Measurements from ENCODE around the gene DDC. TPM values are rescaled to one million over a fixed set of nuclear protein-coding genes. Genes with fewer than 3 reads are reported as not detected.

The DDC gene
- total RNA-seq, 4 donors from 2014 or later = 0.35 TPM; not detected in 3

DNA sequence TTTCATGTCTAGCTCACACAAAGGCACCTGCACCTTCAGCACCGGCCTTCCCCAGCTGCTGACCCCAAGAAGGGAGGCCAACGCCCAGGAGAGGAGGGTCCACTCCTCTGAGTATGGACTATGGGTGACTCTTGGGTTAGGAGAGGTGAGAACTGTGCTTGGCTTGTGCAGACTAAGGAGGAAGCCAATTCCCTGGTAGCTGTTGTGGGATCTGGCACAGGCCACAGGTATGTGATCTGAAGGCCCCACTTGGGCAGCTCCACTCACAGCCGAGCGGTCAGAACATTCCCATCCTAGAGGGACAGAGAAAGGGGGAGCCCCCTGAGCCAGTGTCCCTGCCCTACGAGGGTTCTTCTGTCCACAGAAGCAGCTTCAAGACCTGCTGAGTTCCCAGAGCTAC is 62.3 kb downstream of the DDC start:
- H3K4me3 ChIP-seq = no peak overlapping the region
- TF ChIP-seq, protein P1, sequence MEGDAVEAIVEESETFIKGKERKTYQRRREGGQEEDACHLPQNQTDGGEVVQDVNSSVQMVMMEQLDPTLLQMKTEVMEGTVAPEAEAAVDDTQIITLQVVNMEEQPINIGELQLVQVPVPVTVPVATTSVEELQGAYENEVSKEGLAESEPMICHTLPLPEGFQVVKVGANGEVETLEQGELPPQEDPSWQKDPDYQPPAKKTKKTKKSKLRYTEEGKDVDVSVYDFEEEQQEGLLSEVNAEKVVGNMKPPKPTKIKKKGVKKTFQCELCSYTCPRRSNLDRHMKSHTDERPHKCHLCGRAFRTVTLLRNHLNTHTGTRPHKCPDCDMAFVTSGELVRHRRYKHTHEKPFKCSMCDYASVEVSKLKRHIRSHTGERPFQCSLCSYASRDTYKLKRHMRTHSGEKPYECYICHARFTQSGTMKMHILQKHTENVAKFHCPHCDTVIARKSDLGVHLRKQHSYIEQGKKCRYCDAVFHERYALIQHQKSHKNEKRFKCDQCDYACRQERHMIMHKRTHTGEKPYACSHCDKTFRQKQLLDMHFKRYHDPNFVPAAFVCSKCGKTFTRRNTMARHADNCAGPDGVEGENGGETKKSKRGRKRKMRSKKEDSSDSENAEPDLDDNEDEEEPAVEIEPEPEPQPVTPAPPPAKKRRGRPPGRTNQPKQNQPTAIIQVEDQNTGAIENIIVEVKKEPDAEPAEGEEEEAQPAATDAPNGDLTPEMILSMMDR (IDR thresholded peaks at IDR 0.05) = no peak
- no peak for TF ChIP-seq POLR2A (IDR thresholded peaks at IDR 0.05)
- intact Hi-C loops (cut with DNase I) = no loop called here
- peak overlapping the region; percentile 49 to 85 (median 72) for H3K27ac ChIP-seq
- H3K27me3 ChIP-seq = peaks cover 0 to 11% (median 0%) of the 10 kb centered on the region in 4 donors
- H3K4me1 ChIP-seq = peaks cover 0 to 18% (median 14%) of the 10 kb centered on the region in 3 donors
- WGBS, 2 donors = 58 to 67% methylated on average over 3 of the region's 5 CpGs
- H3K36me3 ChIP-seq = no peaks in the 10 kb centered on the region
- no peak for DNase-seq
- H3K9me3 ChIP-seq = no peaks in the 10 kb centered on the region

DNA sequence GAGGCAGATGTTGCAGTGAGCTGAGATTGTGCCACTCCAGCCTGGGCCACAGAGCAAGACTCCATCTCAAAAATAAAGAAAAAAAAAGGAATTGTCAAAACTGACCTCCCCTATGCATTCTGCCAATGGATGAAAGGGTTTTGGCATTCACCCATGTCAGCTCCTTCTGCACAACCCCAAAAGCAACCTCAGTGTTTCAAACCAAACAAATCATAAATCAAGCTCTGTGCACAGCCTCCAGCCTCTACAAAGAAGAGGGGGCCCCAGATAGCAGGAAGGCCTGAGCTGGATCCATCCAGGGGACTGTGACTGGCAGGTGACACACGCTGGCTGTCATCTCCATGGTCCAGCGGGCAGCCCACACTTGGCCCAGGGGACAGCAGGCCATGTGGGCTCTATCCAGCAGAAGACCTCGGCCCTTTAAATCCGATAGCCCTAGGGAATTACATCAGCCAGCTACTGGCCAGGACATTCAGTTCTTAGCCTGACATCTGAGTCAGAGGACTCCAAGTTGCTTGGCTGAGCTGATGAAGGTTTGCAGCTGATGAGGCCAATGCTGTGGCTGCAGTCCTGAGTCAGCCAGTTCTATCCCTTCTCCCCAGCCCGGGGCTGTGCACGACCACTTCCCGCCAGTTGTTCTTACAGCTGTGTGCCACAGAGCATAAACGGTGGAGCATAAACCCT is 63.1 kb downstream of the DDC start:
- WGBS, 2 donors = 36 to 41% methylated on average over 4 to 6 of the region's 8 CpGs
- intact Hi-C loops (cut with DNase I) = no loop called here
- no peaks in the 10 kb centered on the region for H3K36me3 ChIP-seq
- H3K27me3 ChIP-seq = peaks cover 0 to 14% (median 0%) of the 10 kb centered on the region in 4 donors
- TF ChIP-seq, protein P1 (IDR thresholded peaks at IDR 0.05) = no peak
- no peak for TF ChIP-seq POLR2A (IDR thresholded peaks at IDR 0.05)
- peaks cover 0 to 26% (median 19%) of the 10 kb centered on the region in 3 donors for H3K4me1 ChIP-seq
- H3K27ac ChIP-seq = peak overlapping the region; percentile 49 to 85 (median 72)
- no peak for DNase-seq
- H3K9me3 ChIP-seq = no peaks in the 10 kb centered on the region
- H3K4me3 ChIP-seq = peak overlapping the region in 1 of 4 donors; percentile 30

DNA sequence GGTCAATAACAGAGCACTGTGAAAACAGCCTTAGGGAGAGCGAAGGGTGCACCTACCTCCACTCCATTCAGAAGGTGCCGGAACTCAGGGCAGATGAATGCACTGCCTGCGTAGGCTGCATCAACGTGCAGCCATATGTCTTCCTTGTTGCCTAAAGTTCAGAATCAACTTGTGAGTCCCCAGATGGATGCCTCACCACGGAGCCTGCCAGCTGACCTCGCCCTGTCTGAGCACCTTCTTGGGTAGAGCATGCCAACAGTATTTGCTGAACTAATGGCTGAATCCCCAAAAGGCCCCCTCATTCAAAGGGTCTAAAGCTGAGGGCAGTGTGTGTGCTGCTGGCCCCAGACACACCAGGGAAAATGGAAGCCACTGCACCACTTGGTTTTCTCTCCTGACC is 66.1 kb downstream of the DDC start:
- WGBS, 2 donors = 77 to 84% methylated on average over 4 of the region's 6 CpGs
- peaks cover 0 to 34% (median 25%) of the 10 kb centered on the region in 3 donors for H3K4me1 ChIP-seq
- intact Hi-C loops (cut with DNase I) = no loop called here
- no peak for TF ChIP-seq POLR2A (IDR thresholded peaks at IDR 0.05)
- TF ChIP-seq, protein P1 (IDR thresholded peaks at IDR 0.05) = no peak
- DNase-seq = no peak
- H3K4me3 ChIP-seq = no peak overlapping the region
- no peaks in the 10 kb centered on the region for H3K36me3 ChIP-seq
- no peaks in the 10 kb centered on the region for H3K9me3 ChIP-seq
- H3K27ac ChIP-seq = no peak overlapping the region
- peaks cover 0 to 35% (median 0%) of the 10 kb centered on the region in 4 donors for H3K27me3 ChIP-seq

DNA sequence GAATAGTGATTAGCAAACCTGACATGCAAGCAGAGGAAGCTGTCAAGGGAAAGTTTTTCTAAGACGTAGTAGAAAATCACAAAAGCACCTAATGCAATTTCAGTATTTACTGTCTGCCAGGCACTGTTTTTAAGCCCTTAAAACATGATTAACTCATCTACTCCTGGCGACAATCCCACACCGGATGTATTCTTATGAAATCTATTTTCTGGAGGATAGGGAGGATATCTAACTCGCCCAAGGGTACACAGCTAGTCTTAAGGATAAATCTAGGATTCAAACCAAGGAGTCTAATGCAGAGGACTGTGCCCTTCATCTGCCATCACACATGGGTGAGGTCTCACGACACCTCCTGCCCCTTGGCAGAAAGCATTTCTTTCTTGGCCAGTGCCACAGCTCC is 67.2 kb downstream of the DDC start:
- Histone ChIP-seq H3K9me3 (no peaks in the 10 kb centered on the region), H3K27ac (peak overlapping the region in 2 of 4 donors; percentile 26 to 49), H3K27me3 (peaks cover 0 to 35% (median 0%) of the 10 kb centered on the region in 4 donors), H3K4me3 (no peak overlapping the region), H3K36me3 (no peaks in the 10 kb centered on the region), H3K4me1 (peaks cover 0 to 31% (median 22%) of the 10 kb centered on the region in 3 donors)
- 19 to 26% methylated on average over 5 of the region's 5 CpGs for whole genome bisulfite sequencing, 2 donors
- TF ChIP-seq POLR2A (IDR thresholded peaks at IDR 0.05) = no peak
- TF ChIP-seq, protein P1 (IDR thresholded peaks at IDR 0.05) = no peak
- intact Hi-C loops (cut with DNase I) = no loop called here
- no peak for DNase-seq

DNA sequence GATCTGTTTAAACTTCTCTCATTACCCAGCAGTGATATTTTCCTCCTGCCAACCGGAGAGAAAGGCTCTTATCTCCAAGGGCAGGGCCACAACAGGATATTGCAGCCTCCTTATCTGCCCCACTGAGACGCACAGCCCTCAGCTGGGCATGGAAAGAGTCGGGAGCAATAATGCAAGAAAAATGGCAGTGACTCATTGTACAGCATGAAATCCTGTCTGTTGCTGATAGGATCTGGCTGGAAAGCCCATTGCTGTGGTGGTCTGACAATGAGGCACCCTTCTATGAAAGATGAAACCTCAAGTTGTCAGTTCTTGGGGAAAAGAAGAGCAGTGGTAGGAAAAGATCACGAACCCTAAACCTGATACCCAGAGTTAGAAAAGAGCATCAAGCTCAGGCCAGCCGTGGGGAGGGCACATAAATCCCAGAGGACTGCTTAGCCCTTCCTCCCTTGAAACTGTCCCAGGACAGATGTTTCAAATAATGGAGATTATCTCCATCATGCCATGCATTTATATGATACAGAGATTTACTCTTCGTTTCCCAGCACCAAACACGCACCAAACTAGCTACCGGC is 68.0 kb downstream of the DDC start:
- intact Hi-C loops (cut with DNase I) = no loop called here
- no peak for TF ChIP-seq POLR2A (IDR thresholded peaks at IDR 0.05)
- TF ChIP-seq, protein P1 (IDR thresholded peaks at IDR 0.05) = no peak
- Histone ChIP-seq H3K27ac (peak overlapping the region in 2 of 4 donors; percentile 26 to 49), H3K36me3 (no peaks in the 10 kb centered on the region), H3K4me1 (peaks cover 0 to 24% (median 17%) of the 10 kb centered on the region in 3 donors), H3K4me3 (no peak overlapping the region), H3K9me3 (no peaks in the 10 kb centered on the region), H3K27me3 (peaks cover 0 to 35% (median 0%) of the 10 kb centered on the region in 4 donors)
- WGBS, 2 donors = 61 to 64% methylated on average over 8 of the region's 8 CpGs
- no peak for DNase-seq

Data from esophagus squamous epithelium (tissue), 5 donors.